GM12878 (cell line): ENCODE results near the gene TREH. TPM values are rescaled to one million over a fixed set of nuclear protein-coding genes. Genes with fewer than 3 reads are reported as not detected.

Experiments
- ATAC-seq: fragments of 200-7000 bp; cut with Tn5 transposase; 3 replicates; pipeline ENCODE4 v1.9.1; 2020; ENCODE audit warnings: mild to moderate bottlenecking, moderate library complexity
- BruUV-seq: library from RNA; stranded (reverse); fragments of 400-500 nt; replicated peaks from 2 replicates; lab custom pipeline; 2021; lab: Mats Ljungman, UMichigan
- CTCF ChIA-PET: fragments of 300-600 bp; sonication (Branson Sonifier 250); formaldehyde crosslinking; extraction: SDS; loops from one replicate; lab custom pipeline; 2021; ENCODE audit warnings: inconsistent platforms; lab: Yijun Ruan, JAX
- POLR2A ChIA-PET: fragments of 350-600 bp; formaldehyde crosslinking; extraction: SDS; loops from one replicate; lab custom pipeline; 2021; ENCODE audit warnings: inconsistent platforms; lab: Charles Lee
- RAD21 ChIA-PET: fragments of 300-600 bp; sonication (Branson Sonifier 250); formaldehyde crosslinking; loops from one replicate; lab custom pipeline; 2023; ENCODE audit warnings: antibody characterized with exemption; ENCODE audit not compliant: unreplicated experiment; lab: Charles Lee
- SMC1A ChIA-PET: fragments of 300-600 bp; sonication (Branson Sonifier 250); formaldehyde crosslinking; loops from one replicate; lab custom pipeline; 2023; ENCODE audit not compliant: unreplicated experiment, uncharacterized antibody; lab: Charles Lee
- DNase-seq: peaks from one replicate; pipeline ENCODE4 v3.0.0-alpha.2; 2011; ENCODE audit warnings: low read depth, low spot score
- FAIRE-seq: peaks from 3 replicates; lab custom pipeline; 2011; peaks lifted over from hg19 to GRCh38; lab: Jason Lieb, UNC
- H2AFZ ChIP-seq: 2 replicates; pipeline ENCODE4 v1.6.0; 2011; ENCODE audit warnings: low read depth, low read length, control low read depth; ENCODE audit not compliant: control insufficient read depth
- H3K27ac ChIP-seq: 2 replicates; pipeline ENCODE4 v1.5.1; 2011; ENCODE audit warnings: control low read depth; ENCODE audit not compliant: control insufficient read depth, insufficient read depth
- H3K27me3 ChIP-seq, 2 experiments: replicated peaks in 1 of 2; 2 replicates each; pipeline versions ENCODE4 v1.6.0 to v1.6.1; 2011; ENCODE audit warnings: low read length in 1 of 2; ENCODE audit not compliant: control insufficient read depth in 2 of 2, insufficient read depth in 2 of 2
- H3K36me3 ChIP-seq, 2 experiments: 2 replicates each; pipeline ENCODE4 v1.5.1; 2011; ENCODE audit warnings: low read length in 1 of 2; ENCODE audit not compliant: control insufficient read depth in 2 of 2, insufficient read depth in 2 of 2
- H3K4me1 ChIP-seq: 2 replicates; pipeline ENCODE4 v1.6.1; 2011; ENCODE audit warnings: mild to moderate bottlenecking, low read length, moderate library complexity, mixed read lengths; ENCODE audit not compliant: control insufficient read depth, insufficient read depth
- H3K4me2 ChIP-seq: 2 replicates; pipeline ENCODE4 v1.6.0; 2011; ENCODE audit warnings: control low read depth; ENCODE audit not compliant: control insufficient read depth, insufficient read depth
- H3K4me3 ChIP-seq: fragments of 200-600 bp; sonication (generic); 2 replicates; pipeline ENCODE4 v1.5.1; 2016
- H3K79me2 ChIP-seq: 2 replicates; pipeline ENCODE4 v1.6.0; 2011; ENCODE audit warnings: low read length; ENCODE audit not compliant: control insufficient read depth, insufficient read depth
- H3K9ac ChIP-seq: 2 replicates; pipeline ENCODE4 v1.8.0; 2011; ENCODE audit warnings: low read length, control low read depth, mixed read lengths; ENCODE audit not compliant: control insufficient read depth, insufficient read depth
- H3K9me3 ChIP-seq: replicated peaks from 3 replicates; pipeline ENCODE4 v1.5.1; 2011; ENCODE audit warnings: mild to moderate bottlenecking, low read length; ENCODE audit not compliant: control insufficient read depth, insufficient read depth
- H4K20me1 ChIP-seq: 2 replicates; pipeline ENCODE4 v1.6.0; 2011; ENCODE audit not compliant: control insufficient read depth, insufficient read depth
- EZH2 ChIP-seq: IDR thresholded peaks from 2 replicates; pipeline ENCODE4 v1.6.1; 2012; ENCODE audit warnings: low read depth, mild to moderate bottlenecking, control low read depth, inconsistent platforms, low read length, borderline replicate concordance; ENCODE audit not compliant: control insufficient read depth
- FOXK2 ChIP-seq: fragments of 450-650 bp; IDR thresholded peaks from 2 replicates; pipeline ENCODE4 v1.6.1; 2017; ENCODE audit warnings: mild to moderate bottlenecking, moderate library complexity
- HDAC6 ChIP-seq: fragments of 200-600 bp; sonication (generic); IDR thresholded peaks from one replicate; pipeline ENCODE4 v1.8.0; 2017; ENCODE audit warnings: antibody characterized with exemption; ENCODE audit not compliant: unreplicated experiment
- MEF2B ChIP-seq: fragments of 450-650 bp; IDR thresholded peaks from 2 replicates; pipeline ENCODE4 v1.6.1; 2018; ENCODE audit warnings: mild to moderate bottlenecking, moderate library complexity; ENCODE audit not compliant: partially characterized antibody, poor library complexity, severe bottlenecking
- NFYB ChIP-seq: IDR thresholded peaks from 2 replicates; pipeline ENCODE4 v1.6.1; 2011; ENCODE audit warnings: low read depth, mild to moderate bottlenecking, low read length, improper control_type of control experiment, moderate library complexity; ENCODE audit not compliant: insufficient read depth
- NRF1 ChIP-seq: conservative IDR thresholded peaks from 2 replicates; pipeline ENCODE4 v1.6.1; 2011; ENCODE audit warnings: mild to moderate bottlenecking, low read depth, low read length, improper control_type of control experiment
- ZBED1 ChIP-seq: IDR thresholded peaks from 2 replicates; pipeline ENCODE4 v1.6.1; 2016; ENCODE audit warnings: borderline replicate concordance
- ZNF217 ChIP-seq: fragments of 450-650 bp; IDR thresholded peaks from 2 replicates; pipeline ENCODE4 v1.6.1; 2017; ENCODE audit warnings: antibody characterized with exemption, mild to moderate bottlenecking
- ZNF384 ChIP-seq: IDR thresholded peaks from 2 replicates; pipeline ENCODE4 v1.6.1; 2012; ENCODE audit warnings: low read depth, mild to moderate bottlenecking, low read length, improper control_type of control experiment, borderline replicate concordance
- ZNF622 ChIP-seq: fragments of 450-650 bp; IDR thresholded peaks from 2 replicates; pipeline ENCODE4 v1.6.1; 2017; ENCODE audit warnings: mild to moderate bottlenecking, inconsistent platforms
- WGBS: methylation state at CpG from one replicate; pipeline ENCODE4 v1.1.6; 2016; ENCODE audit warnings: low lambda C conversion rate; ENCODE audit not compliant: insufficient replicate concordance, insufficient coverage; ENCODE audit errors: missing lambda C conversion rate; 5-methylcytosine and 5-hydroxymethylcytosine counted together
- in situ Hi-C: fragments of 300-500 bp; cut with MboI; formaldehyde crosslinking; loops from 9 replicates; pipeline ENCODE4 v1.14.3; 2018; ENCODE audit warnings: mixed read lengths
- intact Hi-C: fragments of 100-400 bp; cut with micrococcal nuclease; formaldehyde crosslinking; loops from one replicate; pipeline ENCODE4 v1.14.2; 2022; ENCODE audit not compliant: unreplicated experiment
- polyA plus RNA-seq, 11 experiments: library from polyadenylated mRNA; depleted of rRNA in 4 of 11; unstranded in 6 of 11; stranded (reverse) in 5 of 11; fragments of >200 nt; fragmentation: Nextera tagmentation in 4 of 11; fragmentation: Illumina TruSeq in 1 of 11; extraction: Ambion mirVana in 4 of 11; extraction: Trizol in 1 of 11; gene quantifications; 1 replicate in 1 of 11; 2 replicates in 10 of 11; pipeline versions ENCODE4 v1.2.1 to v1.2.3, GENCODE V29; 2011 to 2016; ENCODE audit warnings: inconsistent platforms in 2 of 11, missing spikeins in 2 of 11, low read depth in 1 of 11
- total RNA-seq, 4 experiments: library from RNA; depleted of rRNA in 3 of 4; stranded (reverse); fragments of >200 nt in 3 of 4; fragmentation: Illumina TruSeq in 1 of 4; extraction: Trizol in 1 of 4; gene quantifications; 2 replicates each; pipeline versions ENCODE4 v1.2.1 to v1.2.3, GENCODE V29; 2013 to 2021
- TF ChIP-seq, protein P1 (sequence below): IDR thresholded peaks from 2 replicates; pipeline ENCODE4 v1.6.1; 2011; ENCODE audit warnings: borderline replicate concordance, low read depth, mild to moderate bottlenecking, moderate library complexity, low read length; ENCODE audit not compliant: insufficient read depth, poor library complexity, severe bottlenecking
- TF ChIP-seq, protein P2 (sequence below): fragments of 150-350 bp; IDR thresholded peaks from 2 replicates; pipeline ENCODE4 v1.6.1; 2016; ENCODE audit warnings: low read depth, low read length
- TF ChIP-seq, protein P3 (sequence below): IDR thresholded peaks from 2 replicates; pipeline ENCODE4 v1.6.1; 2011; ENCODE audit warnings: borderline replicate concordance, low read depth, mild to moderate bottlenecking, moderate library complexity, mixed read lengths, low read length; ENCODE audit not compliant: insufficient read depth; ENCODE audit errors: extremely low read length

Gene TREH
- total and polyA plus RNA-seq, 10 of the 15 experiments (the other 5 are each of a cell fraction or from before 2014, with no cell fraction given) = not detected

DNA sequence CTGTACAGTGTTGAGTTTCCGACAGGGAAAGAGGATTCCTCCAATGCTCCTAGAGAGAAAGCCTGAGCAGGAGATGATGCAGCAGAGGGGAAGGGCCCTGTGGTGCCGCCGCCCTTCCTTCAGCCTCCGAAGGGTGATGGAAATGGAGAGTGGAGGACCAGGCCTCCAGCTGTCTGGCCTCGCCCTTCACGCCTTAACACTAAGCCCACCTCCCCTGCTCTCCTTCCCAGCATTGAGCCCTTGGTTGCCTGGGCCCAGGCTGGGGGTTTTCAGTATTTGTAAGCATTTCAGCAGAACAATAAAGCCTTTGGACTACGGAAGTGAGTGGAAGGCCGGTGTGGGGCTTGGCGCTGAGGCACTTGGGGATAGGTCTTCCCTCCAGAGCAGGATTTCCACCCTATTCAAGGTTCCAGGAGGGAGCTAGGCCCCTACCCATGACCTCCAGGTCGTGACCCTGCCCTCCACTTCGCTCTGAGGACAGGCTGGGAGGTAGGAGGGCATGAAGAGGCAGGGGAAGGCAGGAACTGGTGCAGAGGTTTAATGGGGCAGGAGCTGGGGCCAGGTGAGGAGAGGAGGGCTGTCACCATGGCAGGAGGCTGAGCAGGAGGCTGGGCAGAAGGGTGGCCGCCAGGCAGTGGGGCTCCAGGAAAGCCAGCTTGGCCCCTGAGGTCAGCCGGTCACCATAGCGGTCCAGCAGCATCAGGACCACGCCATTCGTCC is 21.6 kb downstream of the TREH start (continued):
- TF ChIP-seq NRF1 = no peak
- TF ChIP-seq, all 136 proteins: peak for 0

DNA sequence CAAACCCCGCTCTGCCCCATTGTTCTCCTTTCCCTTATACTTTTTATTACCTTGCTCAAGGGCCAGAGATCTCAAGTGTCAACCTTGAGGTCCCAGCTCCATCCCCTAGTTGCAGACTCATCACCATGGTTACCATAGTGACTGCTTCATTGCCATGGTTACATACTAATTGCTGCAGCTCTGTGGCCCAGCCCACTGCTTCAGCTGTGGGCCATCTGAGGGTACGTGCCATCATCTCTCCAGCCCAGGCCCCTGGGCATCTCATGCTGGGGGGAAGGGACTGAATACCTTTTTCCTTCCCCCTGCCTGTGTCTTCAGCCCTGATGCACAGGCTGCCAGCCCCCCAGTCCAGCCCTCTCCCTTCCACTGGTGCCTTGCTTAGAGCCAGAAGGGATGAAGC is 22.2 kb downstream of the TREH start:
- Histone ChIP-seq H3K4me1 (no peaks in the 10 kb centered on the region), H3K9ac (no peak overlapping the region), H3K36me3 (no peaks in the 10 kb centered on the region), H2AFZ (no peak overlapping the region), H4K20me1 (no peaks in the 10 kb centered on the region), H3K9me3 (no peaks in the 10 kb centered on the region), H3K4me3 (no peak overlapping the region), H3K27ac (no peak overlapping the region), H3K4me2 (no peak overlapping the region), H3K27me3 (peaks cover 2 to 3% of the 10 kb centered on the region in 2 experiments; a peak in 3 of 4 replicates), H3K79me2 (no peaks in the 10 kb centered on the region)
- POLR2A ChIA-PET = interaction anchor here (0.5 kb wide), 1 partner anchor 58 kb away, joined by 3 read pairs; no protein-coding TSS in a partner anchor
- CTCF ChIA-PET = no interaction called here
- FAIRE-seq = no peak
- RAD21 ChIA-PET = no interaction called here
- intact Hi-C loops = no loop called here
- SMC1A ChIA-PET = interaction anchor here (1.0 kb wide), 1 partner anchor 13 kb away, joined by 3 read pairs; no protein-coding TSS in a partner anchor
- WGBS = 73% methylated on average over 2 of the region's 2 CpGs
- BruUV-seq = no TSS peak
- in situ Hi-C loops = no loop called here
- DNase-seq = no peak
- ATAC-seq = no peak
- TF ChIP-seq EZH2 (no peak), ZNF217 (no peak), MEF2B (no peak), ZNF622 (no peak), HDAC6 (no peak), NFYB (no peak), FOXK2 (no peak), ZNF384 (no peak), ZBED1 (no peak)
- TF ChIP-seq, protein P1, sequence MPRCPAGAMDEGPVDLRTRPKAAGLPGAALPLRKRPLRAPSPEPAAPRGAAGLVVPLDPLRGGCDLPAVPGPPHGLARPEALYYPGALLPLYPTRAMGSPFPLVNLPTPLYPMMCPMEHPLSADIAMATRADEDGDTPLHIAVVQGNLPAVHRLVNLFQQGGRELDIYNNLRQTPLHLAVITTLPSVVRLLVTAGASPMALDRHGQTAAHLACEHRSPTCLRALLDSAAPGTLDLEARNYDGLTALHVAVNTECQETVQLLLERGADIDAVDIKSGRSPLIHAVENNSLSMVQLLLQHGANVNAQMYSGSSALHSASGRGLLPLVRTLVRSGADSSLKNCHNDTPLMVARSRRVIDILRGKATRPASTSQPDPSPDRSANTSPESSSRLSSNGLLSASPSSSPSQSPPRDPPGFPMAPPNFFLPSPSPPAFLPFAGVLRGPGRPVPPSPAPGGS = no peak
- TF ChIP-seq, protein P2, sequence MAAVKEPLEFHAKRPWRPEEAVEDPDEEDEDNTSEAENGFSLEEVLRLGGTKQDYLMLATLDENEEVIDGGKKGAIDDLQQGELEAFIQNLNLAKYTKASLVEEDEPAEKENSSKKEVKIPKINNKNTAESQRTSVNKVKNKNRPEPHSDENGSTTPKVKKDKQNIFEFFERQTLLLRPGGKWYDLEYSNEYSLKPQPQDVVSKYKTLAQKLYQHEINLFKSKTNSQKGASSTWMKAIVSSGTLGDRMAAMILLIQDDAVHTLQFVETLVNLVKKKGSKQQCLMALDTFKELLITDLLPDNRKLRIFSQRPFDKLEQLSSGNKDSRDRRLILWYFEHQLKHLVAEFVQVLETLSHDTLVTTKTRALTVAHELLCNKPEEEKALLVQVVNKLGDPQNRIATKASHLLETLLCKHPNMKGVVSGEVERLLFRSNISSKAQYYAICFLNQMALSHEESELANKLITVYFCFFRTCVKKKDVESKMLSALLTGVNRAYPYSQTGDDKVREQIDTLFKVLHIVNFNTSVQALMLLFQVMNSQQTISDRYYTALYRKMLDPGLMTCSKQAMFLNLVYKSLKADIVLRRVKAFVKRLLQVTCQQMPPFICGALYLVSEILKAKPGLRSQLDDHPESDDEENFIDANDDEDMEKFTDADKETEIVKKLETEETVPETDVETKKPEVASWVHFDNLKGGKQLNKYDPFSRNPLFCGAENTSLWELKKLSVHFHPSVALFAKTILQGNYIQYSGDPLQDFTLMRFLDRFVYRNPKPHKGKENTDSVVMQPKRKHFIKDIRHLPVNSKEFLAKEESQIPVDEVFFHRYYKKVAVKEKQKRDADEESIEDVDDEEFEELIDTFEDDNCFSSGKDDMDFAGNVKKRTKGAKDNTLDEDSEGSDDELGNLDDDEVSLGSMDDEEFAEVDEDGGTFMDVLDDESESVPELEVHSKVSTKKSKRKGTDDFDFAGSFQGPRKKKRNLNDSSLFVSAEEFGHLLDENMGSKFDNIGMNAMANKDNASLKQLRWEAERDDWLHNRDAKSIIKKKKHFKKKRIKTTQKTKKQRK = no peak
- TF ChIP-seq, protein P3, sequence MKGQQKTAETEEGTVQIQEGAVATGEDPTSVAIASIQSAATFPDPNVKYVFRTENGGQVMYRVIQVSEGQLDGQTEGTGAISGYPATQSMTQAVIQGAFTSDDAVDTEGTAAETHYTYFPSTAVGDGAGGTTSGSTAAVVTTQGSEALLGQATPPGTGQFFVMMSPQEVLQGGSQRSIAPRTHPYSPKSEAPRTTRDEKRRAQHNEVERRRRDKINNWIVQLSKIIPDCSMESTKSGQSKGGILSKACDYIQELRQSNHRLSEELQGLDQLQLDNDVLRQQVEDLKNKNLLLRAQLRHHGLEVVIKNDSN = no peak
